Tibial artery (tissue), 4 donors: Measurements from ENCODE around the gene GSTA2.
"Not testable (repeated sequence)": the region's sequence is repeated elsewhere in the genome, so short reads cannot be mapped to it uniquely, and the experiment has no call there.

Experiments used
- DNase-seq, 2 donors: peaks; one replicate each; pipeline ENCODE4 v3.0.0-alpha.2; 2019
- H3K27ac ChIP-seq, 2 donors: fragments of 200-600 bp; sonication (generic) in 1 of 2; 1 replicate in 1 of 2; 2 replicates in 1 of 2; pipeline ENCODE4 v1.5.1; 2018 to 2019; ENCODE audit warnings: mild to moderate bottlenecking in 1 of 2
- H3K27me3 ChIP-seq, 2 donors: fragments of 200-600 bp; sonication (generic) in 1 of 2; one replicate each; pipeline versions ENCODE4 v1.5.1 to v1.6.0; 2016 to 2019
- H3K36me3 ChIP-seq, 3 donors: fragments of 200-600 bp; sonication (generic) in 2 of 3; one replicate each; pipeline ENCODE4 v1.5.1; 2016 to 2019; ENCODE audit warnings: mild to moderate bottlenecking in 2 of 3
- H3K4me1 ChIP-seq, 4 donors: fragments of 200-600 bp; sonication (generic) in 2 of 4; 1 replicate in 3 of 4; 2 replicates in 1 of 4; pipeline ENCODE4 v1.5.1; 2016 to 2019
- H3K4me3 ChIP-seq, 2 donors: fragments of 200-600 bp; sonication (generic) in 1 of 2; 1 replicate in 1 of 2; 2 replicates in 1 of 2; pipeline ENCODE4 v1.5.1; 2018 to 2019; ENCODE audit warnings: mild to moderate bottlenecking in 2 of 2
- H3K9me3 ChIP-seq, 3 donors: fragments of 200-600 bp; sonication (generic) in 1 of 3; one replicate each; pipeline ENCODE4 v1.5.1; 2016 to 2019
- intact Hi-C: fragments of 100-400 bp; cut with DNase I; formaldehyde crosslinking; loops from one replicate; pipeline ENCODE4 v1.15.0; 2023; ENCODE audit warnings: low total_unique reads
- TF ChIP-seq, protein P1 (sequence below), 2 experiments: fragments of 200-600 bp in 1 of 2; fragments of 450-650 bp in 1 of 2; IDR thresholded peaks; one replicate each; pipeline ENCODE4 v1.5.1; 2017 to 2019; ENCODE audit warnings: antibody characterized with exemption in 2 of 2, mild to moderate bottlenecking in 1 of 2, moderate library complexity in 1 of 2

Gene GSTA2

DNA sequence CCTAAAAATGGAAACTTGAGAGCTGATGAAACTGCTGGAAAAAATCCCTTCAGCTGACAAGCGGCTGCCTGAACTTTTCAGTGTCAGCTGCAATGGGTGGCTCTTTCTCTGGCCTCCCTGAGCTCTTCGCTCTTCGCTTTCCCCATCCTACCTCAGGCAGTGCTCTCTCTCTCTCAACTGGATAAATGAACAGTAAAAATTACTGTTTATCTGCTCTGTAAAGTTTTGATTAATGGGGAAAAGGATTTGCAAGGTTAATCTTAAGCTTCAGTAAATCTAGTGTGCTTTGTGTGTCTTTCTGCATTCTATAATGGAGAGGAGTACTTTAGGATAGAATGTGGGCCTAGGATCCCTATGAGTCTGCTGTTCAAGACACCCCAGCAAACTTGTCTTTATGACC, 57.3 kb downstream of the GSTA2 start:
- intact Hi-C loops: no loop called here
- Histone ChIP-seq H3K4me1 (no peaks in the 10 kb centered on the region), H3K4me3 (no peak overlapping the region), H3K36me3 (no peaks in the 10 kb centered on the region), H3K27ac (no peak overlapping the region), H3K27me3 (no peaks in the 10 kb centered on the region), H3K9me3 (no peaks in the 10 kb centered on the region)
- TF ChIP-seq, protein P1, sequence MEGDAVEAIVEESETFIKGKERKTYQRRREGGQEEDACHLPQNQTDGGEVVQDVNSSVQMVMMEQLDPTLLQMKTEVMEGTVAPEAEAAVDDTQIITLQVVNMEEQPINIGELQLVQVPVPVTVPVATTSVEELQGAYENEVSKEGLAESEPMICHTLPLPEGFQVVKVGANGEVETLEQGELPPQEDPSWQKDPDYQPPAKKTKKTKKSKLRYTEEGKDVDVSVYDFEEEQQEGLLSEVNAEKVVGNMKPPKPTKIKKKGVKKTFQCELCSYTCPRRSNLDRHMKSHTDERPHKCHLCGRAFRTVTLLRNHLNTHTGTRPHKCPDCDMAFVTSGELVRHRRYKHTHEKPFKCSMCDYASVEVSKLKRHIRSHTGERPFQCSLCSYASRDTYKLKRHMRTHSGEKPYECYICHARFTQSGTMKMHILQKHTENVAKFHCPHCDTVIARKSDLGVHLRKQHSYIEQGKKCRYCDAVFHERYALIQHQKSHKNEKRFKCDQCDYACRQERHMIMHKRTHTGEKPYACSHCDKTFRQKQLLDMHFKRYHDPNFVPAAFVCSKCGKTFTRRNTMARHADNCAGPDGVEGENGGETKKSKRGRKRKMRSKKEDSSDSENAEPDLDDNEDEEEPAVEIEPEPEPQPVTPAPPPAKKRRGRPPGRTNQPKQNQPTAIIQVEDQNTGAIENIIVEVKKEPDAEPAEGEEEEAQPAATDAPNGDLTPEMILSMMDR (IDR thresholded peaks at IDR 0.05): no peak
- no peak for DNase-seq

DNA sequence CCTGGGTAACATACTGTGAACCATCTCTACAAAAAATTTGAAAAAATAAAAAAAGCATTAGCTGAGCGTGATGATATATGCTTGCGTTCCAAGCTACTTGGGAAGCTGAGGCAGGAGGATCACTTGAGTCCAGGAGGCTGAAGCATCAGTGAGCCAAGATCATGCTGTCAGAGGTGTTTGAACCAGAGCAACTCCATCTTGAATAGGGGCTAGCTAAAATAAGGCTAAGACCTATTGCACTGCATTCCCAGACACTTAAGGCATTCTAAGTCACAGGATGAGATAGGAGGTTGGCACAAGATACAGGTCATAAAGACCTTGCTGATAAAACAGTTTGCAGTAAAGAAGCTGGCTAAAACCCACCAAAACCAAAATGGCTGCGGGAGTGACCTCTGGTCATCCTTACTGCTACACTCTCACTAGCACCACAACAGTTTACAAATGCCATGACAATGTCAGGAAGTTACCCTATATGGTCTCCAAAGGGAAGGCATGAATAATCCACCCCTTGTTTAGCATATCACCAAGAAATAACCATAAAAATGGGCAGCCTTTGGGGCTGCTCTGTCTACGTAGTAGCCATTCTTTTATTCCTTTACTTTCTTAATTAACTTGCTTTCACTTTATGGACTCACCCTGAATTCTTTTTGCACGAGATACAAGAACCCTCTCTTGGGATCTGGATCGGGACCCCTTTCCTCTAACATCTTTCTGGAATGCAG, 58.3 kb downstream of the GSTA2 start:
- DNase-seq, intact Hi-C loops, H3K9me3 ChIP-seq: not testable (repeated sequence)

DNA sequence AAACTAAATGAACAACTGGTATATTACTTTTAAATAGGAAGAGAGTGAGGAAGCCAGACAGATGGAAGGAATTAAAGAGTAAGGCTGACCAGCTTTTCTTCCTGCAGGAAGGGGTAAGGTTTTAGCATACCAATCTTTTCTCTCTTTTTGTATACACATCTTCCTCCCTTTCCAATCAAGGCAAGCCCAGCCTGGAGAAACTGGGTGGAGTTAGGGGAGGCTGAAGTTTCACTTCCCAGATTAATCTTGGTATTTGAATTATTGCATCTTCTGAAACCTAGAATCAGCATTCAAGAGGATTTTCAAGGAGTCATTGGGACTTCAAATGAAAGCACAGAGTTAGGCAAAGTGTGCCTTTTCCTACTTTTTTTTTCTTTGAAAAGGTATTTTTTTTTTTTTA, 59.2 kb downstream of the GSTA2 start:
- no peak for DNase-seq
- no peaks in the 10 kb centered on the region for H3K36me3 ChIP-seq
- no peaks in the 10 kb centered on the region for H3K27me3 ChIP-seq
- intact Hi-C loops: no loop called here
- TF ChIP-seq, protein P1 (IDR thresholded peaks at IDR 0.05): no peak
- H3K4me1 ChIP-seq: no peaks in the 10 kb centered on the region
- no peak overlapping the region for H3K27ac ChIP-seq
- H3K9me3 ChIP-seq: no peaks in the 10 kb centered on the region
- no peak overlapping the region for H3K4me3 ChIP-seq

More for the DNA sequence above, 58.3 kb downstream of the GSTA2 start:
- H3K27ac ChIP-seq, H3K27me3 ChIP-seq, H3K4me1 ChIP-seq, H3K36me3 ChIP-seq, H3K4me3 ChIP-seq: not testable (repeated sequence)
